HG03457 (cell line): ENCODE data around the gene HOXC9.

Experiments used
- ATAC-seq: cut with Tn5 transposase; IDR thresholded peaks from one replicate; pipeline ENCODE4 v1.9.1; 2021; ENCODE audit warnings: moderate number of reproducible peaks; ENCODE audit not compliant: unreplicated experiment

HOXC9 gene

GRCh38 chr12:53963005-53963404, 37.0 kb upstream of the HOXC9 start:
- no peak for ATAC-seq

GRCh38 chr12:53963434-53964314, 36.3 kb upstream of the HOXC9 start:
- no peak for ATAC-seq

- ATAC-seq = no peak
Measured at GRCh38 chr12:53964315-53964713, 35.6 kb upstream of the HOXC9 start.

- no peak for ATAC-seq
Measured at GRCh38 chr12:53965281-53966084, 34.5 kb upstream of the HOXC9 start.

- no peak for ATAC-seq
Measured at GRCh38 chr12:53966085-53966384, 33.9 kb upstream of the HOXC9 start.

GRCh38 chr12:53966385-53967133, 33.4 kb upstream of the HOXC9 start:
- no peak for ATAC-seq

- no peak for ATAC-seq
Measured at GRCh38 chr12:53967421-53967925, 32.5 kb upstream of the HOXC9 start.

GRCh38 chr12:53968214-53969127, 31.5 kb upstream of the HOXC9 start:
- ATAC-seq = no peak

- no peak for ATAC-seq
Measured at GRCh38 chr12:53969588-53970259, 30.2 kb upstream of the HOXC9 start.

GRCh38 chr12:53970451-53970850, 29.5 kb upstream of the HOXC9 start:
- ATAC-seq = no peak

- no peak for ATAC-seq
Measured at GRCh38 chr12:53971129-53971528, 28.8 kb upstream of the HOXC9 start.

GRCh38 chr12:53971686-53972085, 28.3 kb upstream of the HOXC9 start:
- no peak for ATAC-seq

- no peak for ATAC-seq
Measured at GRCh38 chr12:53972152-53972702, 27.7 kb upstream of the HOXC9 start.

GRCh38 chr12:53972722-53973235, 27.2 kb upstream of the HOXC9 start, which contains the start of gene HOXC11:
Gene HOXC11, plus strand, starts transcription at chr12:53973126. Its CDS starts 116 bp downstream, at chr12:53973242.
- no peak for ATAC-seq

GRCh38 chr12:53973236-53974042, 26.5 kb upstream of the HOXC9 start:
- no peak for ATAC-seq

- no peak for ATAC-seq
Measured at GRCh38 chr12:53974084-53975063, 25.6 kb upstream of the HOXC9 start, which contains the start of gene HOTAIR. Gene HOTAIR, minus strand, starts transcription at chr12:53974954.

GRCh38 chr12:53975064-53975471, 24.9 kb upstream of the HOXC9 start:
- ATAC-seq = no peak
